Measurements from ENCODE around the gene COMMD8.

The COMMD8 gene

DNA sequence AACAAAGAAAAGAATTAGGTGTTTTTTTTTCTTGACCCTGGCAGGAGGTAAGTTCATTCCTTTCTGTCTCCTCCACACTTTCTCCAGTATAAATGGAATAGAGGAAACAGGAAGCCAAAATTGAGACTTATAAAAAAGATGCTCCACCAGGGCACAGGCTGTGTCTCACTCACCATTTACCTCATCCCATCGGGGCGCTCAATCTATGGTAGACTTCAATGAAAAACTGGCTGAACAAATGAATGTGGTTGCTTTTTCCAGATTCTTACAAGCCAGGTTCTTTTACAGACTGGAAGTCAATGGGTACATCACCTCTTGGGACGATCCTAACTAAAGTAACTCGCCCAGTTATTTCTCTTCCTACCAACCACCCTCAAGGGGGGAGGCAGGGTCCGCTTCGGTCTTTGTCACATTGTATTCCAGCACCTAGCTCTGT lies 685 bp downstream of the COMMD8 start:
- H3K79me1 ChIP-seq (ENCODE audit: low read length): no peaks in the 10 kb centered on the region
- H3K36me3 ChIP-seq (ENCODE audit: control insufficient read depth, insufficient read depth, low read length): no peaks in the 10 kb centered on the region
- peak overlapping the region; percentile 65 for H3K4me2 ChIP-seq (ENCODE audit: low read length)
- H3K9ac ChIP-seq (ENCODE audit: low read length): peak overlapping the region; percentile 69
- H4K8ac ChIP-seq (ENCODE audit: low read depth, low read length): no peak overlapping the region
- no peak overlapping the region for H3K18ac ChIP-seq (ENCODE audit: low read length)
- H3K4me1 ChIP-seq (ENCODE audit: control insufficient read depth, low read depth, low read length): no peaks in the 10 kb centered on the region
- no peaks in the 10 kb centered on the region for H3K27me3 ChIP-seq (ENCODE audit: insufficient read depth, low read length, poor library complexity)
- no peak overlapping the region for H2BK15ac ChIP-seq (replicated peaks; ENCODE audit: low read depth)
- peak overlapping the region; percentile 74 for H3K4me3 ChIP-seq (ENCODE audit: low read length)
- H3K79me2 ChIP-seq (ENCODE audit: control insufficient read depth, insufficient read depth, low read length): no peaks in the 10 kb centered on the region
- H2AK5ac ChIP-seq (ENCODE audit: low read length): no peak overlapping the region
- no CpG with 5 or more reads among the region's 6 CpGs for WGBS (ENCODE audit: extremely low coverage, insufficient coverage, low lambda C conversion rate)
- no peak overlapping the region for H2BK120ac ChIP-seq (ENCODE audit: low read depth, low read length)
- no peak overlapping the region for H4K5ac ChIP-seq (ENCODE audit: low read length)
- H2BK5ac ChIP-seq (ENCODE audit: low read length): no peak overlapping the region
- no peak overlapping the region for H3K4ac ChIP-seq (ENCODE audit: low read depth, low read length)
- H3K23ac ChIP-seq (ENCODE audit: low read length): no peak overlapping the region
- DNase-seq: no peak
- peak overlapping the region; percentile 84 for H3K56ac ChIP-seq (ENCODE audit: low read length)
- no peak overlapping the region for H3K27ac ChIP-seq (ENCODE audit: low read depth, low read length)

DNA sequence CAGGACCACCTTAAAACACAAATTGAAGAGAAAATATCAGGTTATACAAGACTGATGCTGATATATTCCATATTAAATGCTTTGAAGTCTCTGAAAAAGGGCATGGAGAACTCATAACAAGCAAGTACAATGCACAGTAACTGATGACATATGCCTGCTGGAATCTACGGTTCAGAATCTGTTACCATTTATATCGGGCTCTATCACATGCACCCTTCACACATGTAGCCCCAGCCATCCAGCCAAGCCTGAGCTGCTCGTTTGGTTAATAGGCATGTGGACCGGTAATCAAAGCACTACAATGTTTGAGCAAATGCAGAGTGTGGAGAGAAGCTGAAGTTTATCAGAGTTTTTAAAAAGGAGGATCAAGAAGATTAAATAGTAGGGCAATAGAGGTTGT lies 11.8 kb downstream of the COMMD8 start:
- Histone ChIP-seq H3K27ac (ENCODE audit: low read depth, low read length) (no peak overlapping the region), H3K36me3 (ENCODE audit: control insufficient read depth, insufficient read depth, low read length) (no peaks in the 10 kb centered on the region), H3K27me3 (ENCODE audit: insufficient read depth, low read length, poor library complexity) (no peaks in the 10 kb centered on the region), H3K4me3 (ENCODE audit: low read length) (no peak overlapping the region), H2BK15ac (replicated peaks; ENCODE audit: low read depth) (no peak overlapping the region), H2BK5ac (ENCODE audit: low read length) (no peak overlapping the region), H3K56ac (ENCODE audit: low read length) (no peak overlapping the region), H3K4me2 (ENCODE audit: low read length) (no peak overlapping the region), H2AK5ac (ENCODE audit: low read length) (no peak overlapping the region), H3K18ac (ENCODE audit: low read length) (no peak overlapping the region), H4K8ac (ENCODE audit: low read depth, low read length) (no peak overlapping the region), H4K5ac (ENCODE audit: low read length) (no peak overlapping the region), H3K9ac (ENCODE audit: low read length) (no peak overlapping the region), H2BK120ac (ENCODE audit: low read depth, low read length) (no peak overlapping the region), H3K4ac (ENCODE audit: low read depth, low read length) (no peak overlapping the region), H3K23ac (ENCODE audit: low read length) (no peak overlapping the region), H3K4me1 (ENCODE audit: control insufficient read depth, low read depth, low read length) (no peaks in the 10 kb centered on the region), H3K79me2 (ENCODE audit: control insufficient read depth, insufficient read depth, low read length) (no peaks in the 10 kb centered on the region), H3K79me1 (ENCODE audit: low read length) (no peaks in the 10 kb centered on the region)
- no peak for DNase-seq
- WGBS (ENCODE audit: extremely low coverage, insufficient coverage, low lambda C conversion rate): no CpG with 5 or more reads among the region's 4 CpGs

- Histone ChIP-seq H3K79me1 (ENCODE audit: low read length) (no peaks in the 10 kb centered on the region), H4K5ac (ENCODE audit: low read length) (no peak overlapping the region), H4K8ac (ENCODE audit: low read depth, low read length) (no peak overlapping the region), H3K4me3 (ENCODE audit: low read length) (no peak overlapping the region), H3K79me2 (ENCODE audit: control insufficient read depth, insufficient read depth, low read length) (no peaks in the 10 kb centered on the region), H3K4me1 (ENCODE audit: control insufficient read depth, low read depth, low read length) (no peaks in the 10 kb centered on the region), H3K27me3 (ENCODE audit: insufficient read depth, low read length, poor library complexity) (no peaks in the 10 kb centered on the region), H2BK15ac (replicated peaks; ENCODE audit: low read depth) (no peak overlapping the region), H2BK5ac (ENCODE audit: low read length) (no peak overlapping the region), H2AK5ac (ENCODE audit: low read length) (no peak overlapping the region), H3K23ac (ENCODE audit: low read length) (no peak overlapping the region), H3K27ac (ENCODE audit: low read depth, low read length) (no peak overlapping the region), H3K9ac (ENCODE audit: low read length) (no peak overlapping the region), H3K4me2 (ENCODE audit: low read length) (no peak overlapping the region), H2BK120ac (ENCODE audit: low read depth, low read length) (no peak overlapping the region), H3K36me3 (ENCODE audit: control insufficient read depth, insufficient read depth, low read length) (no peaks in the 10 kb centered on the region), H3K4ac (ENCODE audit: low read depth, low read length) (no peak overlapping the region), H3K56ac (ENCODE audit: low read length) (no peak overlapping the region), H3K18ac (ENCODE audit: low read length) (no peak overlapping the region)
- no peak for DNase-seq
- WGBS (ENCODE audit: extremely low coverage, insufficient coverage, low lambda C conversion rate): no CpG with 5 or more reads among the region's 2 CpGs
Observed at GRCh38 chr4:47444031-47444430, 19.5 kb downstream of the COMMD8 start.

GRCh38 chr4:47442980-47443379 lies 20.5 kb downstream of the COMMD8 start:
- Histone ChIP-seq H3K36me3 (ENCODE audit: control insufficient read depth, insufficient read depth, low read length) (no peaks in the 10 kb centered on the region), H2BK120ac (ENCODE audit: low read depth, low read length) (no peak overlapping the region), H3K18ac (ENCODE audit: low read length) (no peak overlapping the region), H3K4ac (ENCODE audit: low read depth, low read length) (no peak overlapping the region), H4K5ac (ENCODE audit: low read length) (no peak overlapping the region), H2BK5ac (ENCODE audit: low read length) (no peak overlapping the region), H2BK15ac (replicated peaks; ENCODE audit: low read depth) (no peak overlapping the region), H3K4me1 (ENCODE audit: control insufficient read depth, low read depth, low read length) (no peaks in the 10 kb centered on the region), H3K4me3 (ENCODE audit: low read length) (no peak overlapping the region), H2AK5ac (ENCODE audit: low read length) (no peak overlapping the region), H3K27me3 (ENCODE audit: insufficient read depth, low read length, poor library complexity) (no peaks in the 10 kb centered on the region), H3K79me1 (ENCODE audit: low read length) (no peaks in the 10 kb centered on the region), H3K56ac (ENCODE audit: low read length) (no peak overlapping the region), H3K27ac (ENCODE audit: low read depth, low read length) (no peak overlapping the region), H3K23ac (ENCODE audit: low read length) (no peak overlapping the region), H3K79me2 (ENCODE audit: control insufficient read depth, insufficient read depth, low read length) (no peaks in the 10 kb centered on the region), H3K9ac (ENCODE audit: low read length) (no peak overlapping the region), H4K8ac (ENCODE audit: low read depth, low read length) (no peak overlapping the region), H3K4me2 (ENCODE audit: low read length) (no peak overlapping the region)
- no peak for DNase-seq
- no CpG with 5 or more reads among the region's 5 CpGs for WGBS (ENCODE audit: extremely low coverage, insufficient coverage, low lambda C conversion rate)

DNA sequence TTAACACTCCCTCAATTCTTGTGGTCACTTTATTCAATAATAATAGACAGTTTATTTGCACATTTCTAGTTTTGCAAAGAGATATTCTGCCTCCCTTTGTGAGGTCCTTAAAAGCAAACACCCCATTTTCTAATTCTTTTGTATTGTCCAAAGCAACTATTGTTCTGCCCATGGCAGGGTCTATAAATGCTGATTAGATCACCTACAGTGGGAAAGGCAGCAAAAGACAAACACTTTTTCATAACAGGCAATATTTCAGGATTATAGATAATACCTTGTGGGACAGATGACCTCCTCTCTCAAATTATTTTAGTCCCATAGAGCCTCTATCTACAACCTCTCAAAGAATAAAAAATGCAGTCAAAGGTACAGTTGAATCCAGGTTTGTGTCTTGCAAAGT lies 28.6 kb downstream of the COMMD8 start:
- no peak overlapping the region for H3K9ac ChIP-seq (ENCODE audit: low read length)

GRCh38 chr4:47432749-47433148 lies 30.8 kb downstream of the COMMD8 start:
- Histone ChIP-seq H3K4ac (ENCODE audit: low read depth, low read length) (no peak overlapping the region), H2BK15ac (replicated peaks; ENCODE audit: low read depth) (no peak overlapping the region), H3K4me3 (ENCODE audit: low read length) (no peak overlapping the region), H3K56ac (ENCODE audit: low read length) (no peak overlapping the region), H3K4me1 (ENCODE audit: control insufficient read depth, low read depth, low read length) (no peaks in the 10 kb centered on the region), H3K36me3 (ENCODE audit: control insufficient read depth, insufficient read depth, low read length) (no peaks in the 10 kb centered on the region), H2BK120ac (ENCODE audit: low read depth, low read length) (no peak overlapping the region), H3K18ac (ENCODE audit: low read length) (no peak overlapping the region), H3K27me3 (ENCODE audit: insufficient read depth, low read length, poor library complexity) (no peaks in the 10 kb centered on the region), H4K5ac (ENCODE audit: low read length) (no peak overlapping the region), H3K9ac (ENCODE audit: low read length) (no peak overlapping the region), H3K79me1 (ENCODE audit: low read length) (no peaks in the 10 kb centered on the region), H2AK5ac (ENCODE audit: low read length) (no peak overlapping the region), H2BK5ac (ENCODE audit: low read length) (no peak overlapping the region), H3K27ac (ENCODE audit: low read depth, low read length) (no peak overlapping the region), H4K8ac (ENCODE audit: low read depth, low read length) (no peak overlapping the region), H3K79me2 (ENCODE audit: control insufficient read depth, insufficient read depth, low read length) (no peaks in the 10 kb centered on the region), H3K4me2 (ENCODE audit: low read length) (no peak overlapping the region), H3K23ac (ENCODE audit: low read length) (no peak overlapping the region)
- no CpG with 5 or more reads among the region's 1 CpG for WGBS (ENCODE audit: extremely low coverage, insufficient coverage, low lambda C conversion rate)
- DNase-seq: no peak

More for the DNA sequence above, 28.6 kb downstream of the COMMD8 start:
- no peak overlapping the region for H4K5ac ChIP-seq (ENCODE audit: low read length)
- no peak overlapping the region for H3K4ac ChIP-seq (ENCODE audit: low read depth, low read length)
- H3K79me2 ChIP-seq (ENCODE audit: control insufficient read depth, insufficient read depth, low read length): no peaks in the 10 kb centered on the region
- no peak overlapping the region for H4K8ac ChIP-seq (ENCODE audit: low read depth, low read length)
- no peak overlapping the region for H3K56ac ChIP-seq (ENCODE audit: low read length)
- no peak overlapping the region for H2BK120ac ChIP-seq (ENCODE audit: low read depth, low read length)
- H3K27ac ChIP-seq (ENCODE audit: low read depth, low read length): no peak overlapping the region
- no peak overlapping the region for H3K23ac ChIP-seq (ENCODE audit: low read length)
- H2BK5ac ChIP-seq (ENCODE audit: low read length): no peak overlapping the region
- H3K79me1 ChIP-seq (ENCODE audit: low read length): no peaks in the 10 kb centered on the region
- H3K36me3 ChIP-seq (ENCODE audit: control insufficient read depth, insufficient read depth, low read length): no peaks in the 10 kb centered on the region
- H3K4me1 ChIP-seq (ENCODE audit: control insufficient read depth, low read depth, low read length): no peaks in the 10 kb centered on the region
- H2AK5ac ChIP-seq (ENCODE audit: low read length): no peak overlapping the region
- H2BK15ac ChIP-seq (replicated peaks; ENCODE audit: low read depth): no peak overlapping the region
- DNase-seq: no peak
- no peak overlapping the region for H3K4me3 ChIP-seq (ENCODE audit: low read length)
- no peak overlapping the region for H3K18ac ChIP-seq (ENCODE audit: low read length)
- H3K4me2 ChIP-seq (ENCODE audit: low read length): no peak overlapping the region
- H3K27me3 ChIP-seq (ENCODE audit: insufficient read depth, low read length, poor library complexity): no peaks in the 10 kb centered on the region

All from mesendoderm (in vitro differentiated cells).